Fibroblast of pulmonary artery (primary cell): ENCODE data around the gene GCNT3.
A peak's percentile ranks its signal among the peaks of the same experiment; 100 is the strongest.
"Not testable (repeated sequence)": the region's sequence is repeated elsewhere in the genome, so short reads cannot be mapped to it uniquely, and the experiment has no call there.

ENCODE experiments used
- DNase-seq: peaks from one replicate; pipeline ENCODE4 v3.0.0-alpha.2; 2010; ENCODE audit warnings: low read depth
- H3K4me3 ChIP-seq: replicated peaks from 2 replicates; pipeline ENCODE4 v1.5.1; 2011; ENCODE audit warnings: low read depth, mild to moderate bottlenecking, control low read depth, low read length, moderate library complexity
- CTCF ChIP-seq: IDR thresholded peaks from 2 replicates; pipeline ENCODE4 v1.5.1; 2011; ENCODE audit warnings: mild to moderate bottlenecking, control low read depth, low read length, inconsistent platforms; ENCODE audit errors: missing control alignments

GCNT3 gene

GRCh38 chr15:59642351-59642750, 30.8 kb downstream of the GCNT3 start:
- TF ChIP-seq CTCF, result peak; percentile 27
- DNase-seq, result peak; percentile 17
- H3K4me3 ChIP-seq, result no peak overlapping the region

- TF ChIP-seq CTCF, result no peak
- DNase-seq, result no peak
- no peak overlapping the region for H3K4me3 ChIP-seq
These were observed 33.2 kb downstream of the GCNT3 start for GRCh38 chr15:59644756-59645155.

GRCh38 chr15:59645812-59646211, 34.2 kb downstream of the GCNT3 start:
- not testable (repeated sequence) for DNase-seq, H3K4me3 ChIP-seq

- no peak for DNase-seq
- TF ChIP-seq CTCF, result no peak
- no peak overlapping the region for H3K4me3 ChIP-seq
These were observed 34.7 kb downstream of the GCNT3 start for GRCh38 chr15:59646277-59646676.

- H3K4me3 ChIP-seq, result no peak overlapping the region
- no peak for DNase-seq
- TF ChIP-seq CTCF, result no peak
These were observed 35.5 kb downstream of the GCNT3 start for GRCh38 chr15:59647085-59647484.

GRCh38 chr15:59649603-59650002, 38.0 kb downstream of the GCNT3 start:
- no peak for TF ChIP-seq CTCF
- DNase-seq, result no peak
- no peak overlapping the region for H3K4me3 ChIP-seq

- H3K4me3 ChIP-seq, result no peak overlapping the region
- no peak for TF ChIP-seq CTCF
- DNase-seq, result no peak
These were observed 42.5 kb downstream of the GCNT3 start for GRCh38 chr15:59654046-59654445.
